MG63 (cell line): ENCODE data around the gene UPF3A. TPM values are rescaled to one million over a fixed set of nuclear protein-coding genes. Genes with fewer than 3 reads are reported as not detected.
"Not testable (repeated sequence)": the region's sequence is repeated elsewhere in the genome, so short reads cannot be mapped to it uniquely, and the experiment has no call there.

Source experiments
- DNase-seq: peaks from one replicate; pipeline ENCODE4 v3.0.0-alpha.2; 2020
- H3K27me3 ChIP-seq: fragments of 250-450 bp; sonication (Bioruptor Pico); 2 replicates; pipeline ENCODE4 v1.5.1; 2020; ENCODE audit warnings: mild to moderate bottlenecking, moderate library complexity
- H3K36me3 ChIP-seq: fragments of 250-450 bp; sonication (Bioruptor Pico); 2 replicates; pipeline ENCODE4 v1.5.1; 2020; ENCODE audit warnings: mild to moderate bottlenecking, moderate library complexity
- H3K4me3 ChIP-seq: fragments of 250-450 bp; sonication (Bioruptor Pico); 2 replicates; pipeline ENCODE4 v1.5.1; 2020; ENCODE audit warnings: mild to moderate bottlenecking, moderate library complexity
- H3K9me3 ChIP-seq: fragments of 250-450 bp; sonication (Bioruptor Pico); 2 replicates; pipeline ENCODE4 v1.5.1; 2020; ENCODE audit warnings: mild to moderate bottlenecking, moderate library complexity
- total RNA-seq: library from RNA; depleted of rRNA; stranded (reverse); fragments of >200 nt; shearing (Covaris generic); gene quantifications from 2 replicates; pipeline ENCODE4 v1.2.3, GENCODE V29; 2014; ENCODE audit warnings: low replicate concordance; rRNA removed

UPF3A gene
- total RNA-seq, 1 experiment from 2014 or later = 15.4 TPM

- Histone ChIP-seq H3K27me3 (no peaks in the 10 kb centered on the region), H3K36me3 (no peaks in the 10 kb centered on the region)
- peak; percentile 62 for DNase-seq
Observed at GRCh38 chr13:114339857-114340534, 58.6 kb downstream of the UPF3A start.

GRCh38 chr13:114341003-114341777 is 59.8 kb downstream of the UPF3A start:
- no peaks in the 10 kb centered on the region; the same call in 1 of the 2 replicates for H3K9me3 ChIP-seq
- no peaks in the 10 kb centered on the region for H3K36me3 ChIP-seq
- DNase-seq = no peak
- no peak overlapping the region for H3K4me3 ChIP-seq
- peaks cover 3% of the 10 kb centered on the region; the same call in 1 of the 2 replicates for H3K27me3 ChIP-seq

More at GRCh38 chr13:114339857-114340534, 58.6 kb downstream of the UPF3A start:
- Histone ChIP-seq H3K9me3 (no peaks in the 10 kb centered on the region; the same call in 1 of the 2 replicates), H3K4me3 (no peak overlapping the region)

- not testable (repeated sequence) for H3K4me3 ChIP-seq, H3K9me3 ChIP-seq, DNase-seq, H3K36me3 ChIP-seq
- peaks cover 22% of the 10 kb centered on the region for H3K27me3 ChIP-seq
Observed at GRCh38 chr13:114347256-114347655, 65.9 kb downstream of the UPF3A start.

GRCh38 chr13:114352763-114353162 is 71.4 kb downstream of the UPF3A start:
- peak; percentile 47 for DNase-seq
- not testable (repeated sequence) for H3K36me3 ChIP-seq, H3K9me3 ChIP-seq, H3K4me3 ChIP-seq
- H3K27me3 ChIP-seq = peaks cover 15% of the 10 kb centered on the region; the same call in 1 of the 2 replicates

GRCh38 chr13:114353382-114353781 is 72.0 kb downstream of the UPF3A start:
- DNase-seq, H3K9me3 ChIP-seq, H3K36me3 ChIP-seq, H3K4me3 ChIP-seq: not testable (repeated sequence)
- peaks cover 13% of the 10 kb centered on the region; the same call in 1 of the 2 replicates for H3K27me3 ChIP-seq

Other genes with a start within 250 kb of the UPF3A start
- gene RASA3, start 149.0 kb upstream of the UPF3A start, total RNA-seq = 18.8 and 21.7 TPM in 2 replicates
- not detected in 2 replicates for gene CFAP97D2, start 102.3 kb upstream of the UPF3A start, total RNA-seq
- 71.6 and 76.6 TPM in 2 replicates for gene CDC16, start 46.7 kb upstream of the UPF3A start, total RNA-seq
- 5.0 and 20.2 TPM in 2 replicates for gene CHAMP1, start 32.9 kb downstream of the UPF3A start, total RNA-seq